Endothelial cell of umbilical vein (primary cell): ENCODE measurements around the gene TMOD2. TPM values are rescaled to one million over a fixed set of nuclear protein-coding genes. Genes with fewer than 3 reads are reported as not detected.

Experiments
- BruUV-seq: library from RNA; stranded (reverse); fragments of 400-500 nt; replicated peaks from 2 replicates; lab custom pipeline; 2021; lab: Mats Ljungman, UMichigan
- CTCF ChIA-PET: fragments of 300-600, 350-600 bp; sonication (Branson Sonifier 250); formaldehyde crosslinking; loops from one replicate; lab custom pipeline; 2021; ENCODE audit warnings: antibody characterized with exemption, inconsistent platforms; lab: Charles Lee
- POLR2A ChIA-PET: fragments of 300-600, 350-600 bp; sonication (Branson Sonifier 250); formaldehyde crosslinking; loops from one replicate; lab custom pipeline; 2021; ENCODE audit warnings: antibody characterized with exemption, inconsistent platforms; lab: Charles Lee
- DNase-seq: peaks from one replicate; pipeline ENCODE4 v3.0.0-alpha.2; 2011; ENCODE audit warnings: low read depth, low spot score
- FAIRE-seq: peaks from 2 replicates; lab custom pipeline; 2011; peaks lifted over from hg19 to GRCh38; lab: Jason Lieb, UNC
- H2AFZ ChIP-seq: 2 replicates; pipeline ENCODE4 v1.6.0; 2012; ENCODE audit warnings: low read depth, low read length, control low read depth, inconsistent platforms
- H3K27ac ChIP-seq: 2 replicates; pipeline ENCODE4 v1.5.1; 2011; ENCODE audit warnings: low read depth, mild to moderate bottlenecking, control low read depth, low read length, moderate library complexity; ENCODE audit not compliant: insufficient read depth
- H3K27me3 ChIP-seq, 2 experiments: 2 replicates each; pipeline versions ENCODE4 v1.6.0 to v1.6.1; 2011; ENCODE audit warnings: low read length in 2 of 2, mixed read lengths in 1 of 2; ENCODE audit not compliant: control insufficient read depth in 2 of 2, insufficient read depth in 2 of 2
- H3K36me3 ChIP-seq, 2 experiments: 2 replicates in 1 of 2; 3 replicates in 1 of 2; pipeline ENCODE4 v1.5.1; 2011; ENCODE audit warnings: low read length in 2 of 2, mild to moderate bottlenecking in 1 of 2, moderate library complexity in 1 of 2; ENCODE audit not compliant: control insufficient read depth in 2 of 2, insufficient read depth in 2 of 2; ENCODE audit errors: extremely low read depth in 1 of 2
- H3K4me1 ChIP-seq: 3 replicates; pipeline ENCODE4 v1.5.1; 2011; ENCODE audit warnings: mild to moderate bottlenecking, low read length; ENCODE audit not compliant: control insufficient read depth, insufficient read depth; ENCODE audit errors: extremely low read depth
- H3K4me2 ChIP-seq: 2 replicates; pipeline ENCODE4 v1.6.1; 2011; ENCODE audit warnings: low read length, control low read depth, mixed read lengths; ENCODE audit not compliant: insufficient read depth
- H3K4me3 ChIP-seq, 3 experiments: fragments of 200-600 bp in 1 of 3; sonication (generic), shearing (Covaris generic) in 1 of 3; replicated peaks in 1 of 3; 2 replicates each; pipeline ENCODE4 v1.5.1; 2011 to 2016; ENCODE audit warnings: control low read depth in 3 of 3, low read length in 3 of 3, mild to moderate bottlenecking in 2 of 3, inconsistent platforms in 1 of 3, low read depth in 1 of 3, moderate library complexity in 1 of 3; ENCODE audit not compliant: insufficient read depth in 1 of 3
- H3K79me2 ChIP-seq: 2 replicates; pipeline ENCODE4 v1.6.0; 2012; ENCODE audit warnings: low read length, inconsistent platforms; ENCODE audit not compliant: control insufficient read depth, insufficient read depth
- H3K9ac ChIP-seq: replicated peaks from 2 replicates; pipeline ENCODE3; 2011; ENCODE audit warnings: low read length, control low read depth; ENCODE audit not compliant: insufficient read depth; ENCODE audit errors: extremely low read depth
- H3K9me1 ChIP-seq: replicated peaks from 3 replicates; pipeline ENCODE4 v1.6.0; 2011; ENCODE audit warnings: mild to moderate bottlenecking, low read length; ENCODE audit not compliant: control insufficient read depth, insufficient read depth; ENCODE audit errors: extremely low read depth
- H3K9me3 ChIP-seq: replicated peaks from 2 replicates; pipeline ENCODE4 v1.5.1; 2012; ENCODE audit warnings: low read length, inconsistent platforms; ENCODE audit not compliant: control insufficient read depth, insufficient read depth
- H4K20me1 ChIP-seq: replicated peaks from 2 replicates; pipeline ENCODE3; 2011; ENCODE audit warnings: mild to moderate bottlenecking, low read length; ENCODE audit not compliant: control insufficient read depth, insufficient read depth; ENCODE audit errors: extremely low read depth
- CTCF ChIP-seq, 2 donors: IDR thresholded peaks; 1 replicate in 1 of 2; 2 replicates in 1 of 2; pipeline ENCODE4 v1.5.1; 2011; ENCODE audit warnings: low read length in 2 of 2, mild to moderate bottlenecking in 2 of 2, moderate library complexity in 2 of 2, control low read depth in 1 of 2, inconsistent platforms in 1 of 2, low read depth in 1 of 2; ENCODE audit not compliant: insufficient read depth in 1 of 2; ENCODE audit errors: extremely low read depth in 1 of 2
- EZH2 ChIP-seq: IDR thresholded peaks from 2 replicates; pipeline ENCODE4 v1.6.1; 2012; ENCODE audit warnings: borderline replicate concordance, low read depth, mild to moderate bottlenecking, moderate library complexity, low read length, inconsistent platforms; ENCODE audit not compliant: severe bottlenecking
- FOS ChIP-seq: IDR thresholded peaks from 2 replicates; pipeline ENCODE4 v1.6.1; 2011; ENCODE audit warnings: mild to moderate bottlenecking, low read length, moderate library complexity, borderline replicate concordance; ENCODE audit not compliant: insufficient read depth
- GATA2 ChIP-seq: IDR thresholded peaks from 2 replicates; pipeline ENCODE4 v1.7.0; 2011; ENCODE audit warnings: low read depth, mild to moderate bottlenecking, moderate library complexity, mixed read lengths, low read length; ENCODE audit not compliant: insufficient read length, insufficient read depth
- JUN ChIP-seq: IDR thresholded peaks from 2 replicates; pipeline ENCODE4 v1.6.1; 2011; ENCODE audit warnings: borderline replicate concordance, low read depth; ENCODE audit not compliant: insufficient read length, insufficient read depth
- MAX ChIP-seq: IDR thresholded peaks from 2 replicates; pipeline ENCODE4 v1.6.1; 2011; ENCODE audit not compliant: insufficient read depth, insufficient read length
- MYC ChIP-seq: IDR thresholded peaks from one replicate; pipeline ENCODE4 v1.6.1; 2011; ENCODE audit warnings: mild to moderate bottlenecking, low read depth, low read length
- POLR2A ChIP-seq: IDR thresholded peaks from 2 replicates; pipeline ENCODE4 v1.6.1; 2012; ENCODE audit warnings: low read depth, mild to moderate bottlenecking, control low read depth, low read length
- POLR2AphosphoS5 ChIP-seq: IDR thresholded peaks from 2 replicates; pipeline ENCODE4 v1.6.1; 2012; ENCODE audit warnings: low read depth, mild to moderate bottlenecking, control low read depth, low read length, moderate library complexity; ENCODE audit not compliant: insufficient read depth
- dilution Hi-C: fragments of 300-500 bp; cut with MboI; formaldehyde crosslinking; loops from one replicate; pipeline ENCODE4 v1.15.0; 2019; ENCODE audit warnings: low sequenced_read_pairs; ENCODE audit not compliant: extremely low pct_ligation_motif_present
- intact Hi-C: fragments of 100-400 bp; cut with micrococcal nuclease; formaldehyde crosslinking; loops from one replicate; pipeline ENCODE4 v1.10.0; 2022
- polyA plus RNA-seq, 4 experiments: library from polyadenylated mRNA; depleted of rRNA in 3 of 4; stranded (reverse) in 3 of 4; unstranded in 1 of 4; fragments of >200 nt; gene quantifications; 2 replicates each; pipeline versions ENCODE4 v1.2.1 to v1.2.3, GENCODE V29; 2011 to 2012; ENCODE audit warnings: missing spikeins in 1 of 4
- total RNA-seq: library from RNA; stranded (reverse); gene quantifications from 2 replicates; pipeline ENCODE4 v1.2.3, GENCODE V29; 2021

TMOD2 gene
- total and polyA plus RNA-seq, 2 donors (not counting 3 experiments of a cell fraction or from before 2014, with no cell fraction given) = 0.46 to 2.7 TPM

GRCh38 chr15:51724673-51725072 is 26.7 kb upstream of the TMOD2 start:
- Histone ChIP-seq H3K9ac (no peak overlapping the region), H3K4me3 (no peak overlapping the region), H3K9me3 (no peaks in the 10 kb centered on the region), H3K9me1 (no peaks in the 10 kb centered on the region), H3K36me3 (no peaks in the 10 kb centered on the region), H3K27me3 (no peaks in the 10 kb centered on the region), H3K4me2 (no peak overlapping the region), H3K4me1 (peaks cover 15% of the 10 kb centered on the region), H2AFZ (no peak overlapping the region), H4K20me1 (no peaks in the 10 kb centered on the region), H3K27ac (no peak overlapping the region), H3K79me2 (no peaks in the 10 kb centered on the region)
- TF ChIP-seq JUN = no peak
- no peak for TF ChIP-seq POLR2A
- no peak for TF ChIP-seq GATA2
- no peak for TF ChIP-seq CTCF (IDR thresholded peaks at IDR 0.05; ENCODE audit: extremely low read depth in 1 of 2, insufficient read depth in 1 of 2, low read depth in 1 of 2, low read length in 2 of 2)
- ChIA-PET CTCF (interaction anchor here (0.9 to 1.3 kb wide), 2 partner anchors 36 to 75 kb away, joined by 3 to 4 read pairs; no protein-coding TSS in a partner anchor), POLR2A (no interaction called here)
- no peak for FAIRE-seq
- BruUV-seq = no TSS peak
- dilution Hi-C loops = no loop called here
- intact Hi-C loops = loop anchor here (5.0 kb wide), 1 partner anchor 53 kb away; no protein-coding TSS in a partner anchor
- DNase-seq = peak; percentile 38

GRCh38 chr15:51726302-51727073 is 24.9 kb upstream of the TMOD2 start:
- Histone ChIP-seq H3K4me3 (no peak overlapping the region), H3K4me2 (no peak overlapping the region), H3K4me1 (peaks cover 8% of the 10 kb centered on the region), H2AFZ (no peak overlapping the region), H4K20me1 (no peaks in the 10 kb centered on the region), H3K9me1 (no peaks in the 10 kb centered on the region), H3K27me3 (no peaks in the 10 kb centered on the region), H3K79me2 (no peaks in the 10 kb centered on the region), H3K9ac (no peak overlapping the region), H3K36me3 (no peaks in the 10 kb centered on the region), H3K27ac (no peak overlapping the region), H3K9me3 (no peaks in the 10 kb centered on the region)
- BruUV-seq = no TSS peak
- DNase-seq = no peak
- ChIA-PET POLR2A (interaction anchor here (0.5 kb wide), 1 partner anchor 11 kb away, joined by 4 read pairs; the partner anchor contains the start of gene LYSMD2), CTCF (interaction anchor here (1.2 kb wide), 1 partner anchor 55 kb away, joined by 3 read pairs; no protein-coding TSS in a partner anchor)
- intact Hi-C loops = no loop called here
- TF ChIP-seq EZH2 (no peak), CTCF (IDR thresholded peaks at IDR 0.05; ENCODE audit: extremely low read depth in 1 of 2, insufficient read depth in 1 of 2, low read depth in 1 of 2, low read length in 2 of 2) (no peak), MAX (no peak), POLR2AphosphoS5 (no peak), FOS (no peak), POLR2A (no peak), JUN (no peak), MYC (no peak), GATA2 (no peak)
- dilution Hi-C loops = no loop called here
- FAIRE-seq = no peak
